IPS DF 19.7 (cell line): Measurements from ENCODE around the gene SHISAL1.
"Not testable (repeated sequence)": the region's sequence is repeated elsewhere in the genome, so short reads cannot be mapped to it uniquely, and the experiment has no call there.

Source experiments
- DNase-seq: peaks from one replicate; pipeline ENCODE4 v3.0.0-alpha.2; 2013; ENCODE audit warnings: low read depth, low spot score

The SHISAL1 gene

DNA sequence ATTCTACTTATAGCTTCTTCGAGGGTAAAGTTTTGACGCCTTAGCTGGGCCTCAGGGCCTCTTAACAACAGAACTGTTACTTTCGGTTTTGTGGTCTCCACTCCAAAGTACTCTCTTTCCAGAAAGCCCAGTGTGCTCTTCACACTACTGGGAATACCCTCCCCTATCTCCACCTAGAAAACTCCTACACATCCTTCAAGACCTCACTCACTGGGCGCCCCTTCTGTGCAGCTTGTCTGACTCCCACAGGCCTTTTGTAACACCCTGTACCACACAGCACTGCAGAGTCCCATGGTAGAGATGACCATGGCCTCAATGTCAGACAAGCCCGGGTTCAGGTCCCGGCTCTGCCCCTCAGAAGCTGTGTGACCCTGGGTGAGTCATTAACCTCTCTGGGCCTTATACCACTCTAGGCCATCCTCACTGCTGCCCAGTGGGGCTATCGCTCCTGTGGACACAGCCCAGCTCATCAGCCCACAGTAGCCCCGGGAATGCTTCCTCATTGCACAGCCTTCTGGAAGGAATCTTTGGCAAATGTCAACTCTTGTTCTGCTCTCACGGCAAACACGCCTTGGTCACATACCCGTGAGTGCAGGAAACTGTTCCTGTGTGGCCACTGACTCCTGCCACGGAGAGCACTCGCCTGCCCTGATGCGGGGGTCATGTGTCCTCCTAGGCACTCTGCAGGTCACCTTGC, 51.4 kb downstream of the SHISAL1 start:
- no peak for DNase-seq

GRCh38 chr22:44260216-44261035, 52.3 kb downstream of the SHISAL1 start:
- DNase-seq, result no peak

- DNase-seq, result no peak
These were observed 53.2 kb downstream of the SHISAL1 start for GRCh38 chr22:44259366-44260215.

GRCh38 chr22:44256556-44257485, 55.9 kb downstream of the SHISAL1 start:
- DNase-seq, result no peak

DNA sequence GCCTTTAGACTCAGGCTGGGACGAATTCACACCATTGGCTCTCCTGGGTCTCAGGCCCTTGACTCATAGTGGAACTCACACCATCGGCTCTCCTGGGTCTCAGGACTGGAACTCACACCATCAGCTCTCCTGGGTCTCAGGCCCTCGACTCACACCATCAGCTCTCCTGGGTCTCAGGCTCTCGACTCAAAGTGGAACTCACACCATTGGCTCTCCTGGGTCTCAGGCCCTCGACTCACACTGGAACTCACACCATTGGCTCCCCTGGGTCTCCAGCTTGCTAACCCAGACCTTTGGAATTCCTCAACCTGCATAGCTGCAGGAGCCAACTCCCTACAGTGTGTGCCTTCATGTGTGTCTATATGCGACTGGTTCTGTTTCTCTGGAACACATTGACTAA, 56.7 kb downstream of the SHISAL1 start:
- DNase-seq, result no peak

- DNase-seq, result no peak
These were observed 57.9 kb downstream of the SHISAL1 start for GRCh38 chr22:44254811-44255210.

DNA sequence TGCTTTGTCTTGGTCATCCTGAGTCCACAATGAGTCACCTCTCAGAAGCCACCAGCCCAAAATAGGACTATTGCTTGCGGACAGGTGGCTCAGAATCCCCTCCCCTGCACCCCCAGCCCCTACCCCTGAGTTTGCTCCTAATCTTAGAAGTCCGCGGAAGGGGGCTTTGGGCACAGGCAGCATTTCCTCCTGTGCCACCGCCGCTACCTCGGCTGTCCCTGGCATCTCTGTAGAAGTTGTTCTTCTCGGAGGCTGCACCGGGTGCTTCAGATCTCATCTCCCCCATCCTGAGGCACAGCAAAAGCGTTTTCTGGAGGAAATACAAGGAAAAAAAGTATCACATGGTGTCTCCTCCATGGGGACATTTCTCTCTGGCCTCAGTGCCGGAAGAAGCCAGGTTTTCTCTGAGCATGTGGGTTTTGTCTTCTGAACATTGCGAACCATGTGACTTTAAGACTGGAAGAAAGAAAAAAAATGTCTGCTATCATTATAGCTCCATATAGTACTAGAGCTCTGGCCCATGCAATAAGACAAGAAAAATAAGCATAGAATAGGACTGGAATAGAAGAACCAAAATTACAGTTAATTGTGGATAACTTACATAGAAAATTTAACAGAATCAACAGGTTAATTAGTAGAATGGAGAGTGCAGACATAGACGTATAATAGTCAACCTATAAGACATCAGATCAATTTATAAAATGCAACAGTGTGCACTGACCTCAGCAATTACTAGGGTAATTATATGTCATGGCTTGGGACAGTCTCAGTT, 63.2 kb downstream of the SHISAL1 start:
- DNase-seq, result no peak

DNA sequence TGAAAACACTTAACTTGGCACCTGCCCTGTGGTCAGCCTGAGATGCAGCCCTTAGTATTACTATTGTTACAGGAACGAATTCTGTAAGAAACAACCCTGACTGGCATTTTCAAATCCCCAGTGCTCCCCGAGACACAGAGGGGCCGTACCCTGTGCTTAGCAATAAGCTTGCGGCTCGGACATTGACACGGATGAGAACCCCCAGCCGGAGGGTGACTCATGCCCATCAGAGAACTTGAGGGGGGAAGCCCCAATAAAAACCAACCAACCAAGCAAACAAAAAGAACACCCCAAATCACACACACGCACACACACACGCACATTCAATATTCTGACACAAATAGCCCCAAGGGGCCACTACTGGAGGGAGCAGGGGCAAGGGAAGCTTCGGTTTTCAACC, 63.8 kb downstream of the SHISAL1 start:
- DNase-seq, result no peak

DNA sequence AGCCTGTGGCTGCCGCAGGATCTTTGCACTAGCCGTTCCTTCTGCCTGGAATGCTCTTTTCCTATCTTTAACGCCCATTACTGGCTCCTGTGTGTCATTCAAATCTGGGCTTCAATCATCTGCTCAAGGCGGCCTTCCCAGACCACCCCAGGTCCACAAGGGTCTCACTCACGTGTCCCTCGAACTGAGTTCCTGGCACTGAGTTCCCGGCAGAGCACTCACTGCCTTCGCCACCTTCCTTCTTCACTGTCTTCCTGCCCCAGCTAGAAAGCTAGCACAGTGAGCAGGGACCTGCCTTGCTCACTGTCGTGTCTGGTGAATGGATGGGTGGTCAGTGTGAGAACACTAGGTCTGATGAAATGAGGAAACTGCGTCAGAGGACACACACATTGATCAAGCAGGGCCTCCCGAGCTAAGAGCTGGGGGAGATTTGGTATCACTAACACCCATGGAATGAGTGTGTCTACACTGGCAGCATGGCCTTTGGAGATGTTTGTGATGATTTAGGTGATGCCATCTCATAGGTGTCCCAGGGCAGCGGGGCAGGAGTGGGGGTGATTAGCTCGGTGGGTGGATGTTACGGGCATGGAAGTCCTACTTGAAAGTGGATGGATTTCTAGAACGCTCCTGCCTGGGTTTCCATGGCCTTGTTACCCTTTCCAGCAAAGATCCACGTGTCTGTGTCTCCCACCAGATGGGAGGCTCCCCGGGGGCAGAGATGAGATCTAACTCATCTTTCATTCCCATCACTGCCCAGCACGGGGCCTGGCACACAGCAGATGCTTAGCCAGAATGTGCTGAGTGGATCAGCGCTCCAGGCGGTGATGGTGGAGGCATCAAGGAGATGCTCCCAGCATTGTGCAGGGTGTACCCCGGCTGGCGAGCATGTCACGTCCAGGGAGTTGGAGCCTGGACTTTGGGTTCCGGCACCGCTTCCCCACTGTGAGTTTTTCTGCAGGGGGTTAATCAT, 64.5 kb downstream of the SHISAL1 start:
- DNase-seq, result no peak

- DNase-seq, result no peak
These were observed 65.4 kb downstream of the SHISAL1 start for GRCh38 chr22:44247346-44247745.

- DNase-seq, result no peak
These were observed 66.0 kb downstream of the SHISAL1 start for GRCh38 chr22:44246615-44247326.

GRCh38 chr22:44245867-44246266, 66.9 kb downstream of the SHISAL1 start:
- no peak for DNase-seq

GRCh38 chr22:44245438-44245837, 67.3 kb downstream of the SHISAL1 start:
- DNase-seq, result no peak

DNA sequence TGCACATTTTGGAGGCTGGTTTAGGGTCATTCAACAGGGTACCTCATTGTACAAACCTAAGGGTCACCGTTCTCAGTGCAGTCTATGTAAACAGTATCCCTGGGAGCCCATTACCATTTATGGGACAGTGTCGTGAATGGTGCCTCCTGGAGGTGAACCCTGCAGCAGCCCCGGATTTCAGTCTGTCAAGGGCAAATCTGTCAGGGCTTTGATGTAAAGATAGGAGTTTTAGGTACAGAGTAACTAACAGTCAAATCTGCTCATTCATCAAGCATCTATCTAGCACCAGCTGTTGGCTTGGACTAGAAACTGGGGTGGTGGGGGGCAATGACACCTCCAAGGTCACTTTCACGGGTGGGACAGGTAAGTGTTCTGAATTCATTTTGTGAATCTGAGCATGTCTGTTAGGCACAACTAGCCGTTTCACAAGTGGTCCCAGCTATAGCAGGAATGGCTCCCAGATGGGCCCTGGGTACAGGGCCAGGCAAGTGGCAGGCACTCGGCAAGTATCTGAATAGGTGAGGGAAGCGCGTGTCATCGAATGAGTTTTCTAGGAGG, 68.4 kb downstream of the SHISAL1 start:
- no peak for DNase-seq

GRCh38 chr22:44243761-44244160, 69.0 kb downstream of the SHISAL1 start:
- DNase-seq, result no peak

- no peak for DNase-seq
These were observed 69.6 kb downstream of the SHISAL1 start for GRCh38 chr22:44242946-44243724.

DNA sequence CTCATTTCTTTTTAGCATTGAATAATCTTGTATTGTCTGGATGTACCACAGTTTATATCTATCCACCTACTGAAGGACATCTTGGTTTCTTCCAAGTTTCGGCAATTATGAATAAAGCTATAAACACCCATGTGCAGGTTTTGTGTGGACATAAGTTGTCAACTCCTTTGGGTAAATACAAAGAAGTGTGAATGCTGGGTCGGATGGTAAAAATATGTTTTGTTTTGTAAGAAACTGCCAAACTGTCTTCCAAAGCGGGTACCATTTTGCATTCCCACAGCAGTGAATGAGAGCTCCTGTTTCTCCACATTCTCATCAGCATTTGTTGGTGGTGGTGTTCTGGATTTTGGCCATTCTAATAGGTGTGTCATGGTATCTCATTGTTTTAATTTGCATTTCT, 71.6 kb downstream of the SHISAL1 start:
- DNase-seq, result not testable (repeated sequence)
